OCI-LY1 (cell line): ENCODE data around the gene ETV1.

Experiments used
- H2AFZ ChIP-seq: fragments of 200-600 bp; sonication (generic), shearing (Covaris generic); 2 replicates; pipeline ENCODE4 v1.6.0; 2014; ENCODE audit warnings: antibody characterized with exemption, mild to moderate bottlenecking, low read length
- H3F3A ChIP-seq: fragments of 200-600 bp; sonication (generic), shearing (Covaris generic); 2 replicates; pipeline ENCODE4 v1.6.0; 2014; ENCODE audit warnings: mild to moderate bottlenecking, antibody characterized with exemption, low read length, moderate library complexity; ENCODE audit not compliant: insufficient read depth
- H3K27ac ChIP-seq: fragments of 200-600 bp; sonication (generic); 2 replicates; pipeline ENCODE4 v1.5.1; 2014; ENCODE audit warnings: low read length, mixed run types, mild to moderate bottlenecking, low read depth; ENCODE audit not compliant: poor library complexity, severe bottlenecking
- H3K27me3 ChIP-seq: fragments of 200-600 bp; sonication (generic); 2 replicates; pipeline ENCODE4 v1.6.0; 2014; ENCODE audit warnings: antibody characterized with exemption, mild to moderate bottlenecking, low read length, moderate library complexity; ENCODE audit not compliant: insufficient read depth
- H3K36me3 ChIP-seq: fragments of 200-600 bp; sonication (generic); 2 replicates; pipeline ENCODE4 v1.6.1; 2014; ENCODE audit warnings: mild to moderate bottlenecking, antibody characterized with exemption, low read length, moderate library complexity, mixed read lengths; ENCODE audit not compliant: insufficient read depth
- H3K4me1 ChIP-seq: fragments of 200-600 bp; sonication (generic); 2 replicates; pipeline ENCODE4 v1.5.1; 2014; ENCODE audit warnings: mild to moderate bottlenecking, low read length, moderate library complexity; ENCODE audit not compliant: insufficient read depth, severe bottlenecking
- H3K4me2 ChIP-seq: fragments of 200-600 bp; sonication (generic), shearing (Covaris generic); 2 replicates; pipeline ENCODE4 v1.6.1; 2014; ENCODE audit warnings: low read length
- H3K4me3 ChIP-seq: fragments of 200-600 bp; sonication (generic); 2 replicates; pipeline ENCODE4 v1.5.1; 2014; ENCODE audit warnings: low read length, low read depth, mild to moderate bottlenecking, mixed read lengths; ENCODE audit not compliant: poor library complexity, severe bottlenecking
- H3K79me2 ChIP-seq: fragments of 200-600 bp; shearing (Covaris generic); 2 replicates; pipeline ENCODE4 v1.6.1; 2016; ENCODE audit warnings: mixed run types, low read length, mixed read lengths; ENCODE audit not compliant: insufficient read depth
- H3K9ac ChIP-seq: fragments of 200-600 bp; sonication (generic), shearing (Covaris generic); 2 replicates; pipeline ENCODE4 v1.6.1; 2014; ENCODE audit warnings: mild to moderate bottlenecking, low read length, mixed read lengths
- H3K9me2 ChIP-seq: fragments of 200-600 bp; sonication (generic), shearing (Covaris generic); 2 replicates; pipeline ENCODE4 v1.6.1; 2014; ENCODE audit warnings: low read depth, mild to moderate bottlenecking, low read length, mixed read lengths
- H3K9me3 ChIP-seq: fragments of 200-600 bp; shearing (Covaris generic); 2 replicates; pipeline ENCODE4 v1.6.1; 2014; ENCODE audit warnings: low read length, mixed read lengths
- H4K20me1 ChIP-seq: fragments of 200-600 bp; sonication (generic), shearing (Covaris generic); 2 replicates; pipeline ENCODE4 v1.6.0; 2016; ENCODE audit warnings: mild to moderate bottlenecking, low read length; ENCODE audit not compliant: insufficient read depth
- CTCF ChIP-seq: fragments of 200-600 bp; sonication (generic), shearing (Covaris generic); IDR thresholded peaks from 2 replicates; pipeline ENCODE4 v1.5.1; 2017; ENCODE audit warnings: mild to moderate bottlenecking, antibody characterized with exemption, low read length, moderate library complexity, mixed read lengths
- EZH2 ChIP-seq: fragments of 200-600 bp; sonication (generic), shearing (Covaris generic); IDR thresholded peaks from 2 replicates; pipeline ENCODE4 v1.8.0; 2017; ENCODE audit warnings: borderline replicate concordance, mixed run types, mild to moderate bottlenecking, antibody characterized with exemption, low read length, moderate library complexity, mixed read lengths

Gene ETV1

DNA sequence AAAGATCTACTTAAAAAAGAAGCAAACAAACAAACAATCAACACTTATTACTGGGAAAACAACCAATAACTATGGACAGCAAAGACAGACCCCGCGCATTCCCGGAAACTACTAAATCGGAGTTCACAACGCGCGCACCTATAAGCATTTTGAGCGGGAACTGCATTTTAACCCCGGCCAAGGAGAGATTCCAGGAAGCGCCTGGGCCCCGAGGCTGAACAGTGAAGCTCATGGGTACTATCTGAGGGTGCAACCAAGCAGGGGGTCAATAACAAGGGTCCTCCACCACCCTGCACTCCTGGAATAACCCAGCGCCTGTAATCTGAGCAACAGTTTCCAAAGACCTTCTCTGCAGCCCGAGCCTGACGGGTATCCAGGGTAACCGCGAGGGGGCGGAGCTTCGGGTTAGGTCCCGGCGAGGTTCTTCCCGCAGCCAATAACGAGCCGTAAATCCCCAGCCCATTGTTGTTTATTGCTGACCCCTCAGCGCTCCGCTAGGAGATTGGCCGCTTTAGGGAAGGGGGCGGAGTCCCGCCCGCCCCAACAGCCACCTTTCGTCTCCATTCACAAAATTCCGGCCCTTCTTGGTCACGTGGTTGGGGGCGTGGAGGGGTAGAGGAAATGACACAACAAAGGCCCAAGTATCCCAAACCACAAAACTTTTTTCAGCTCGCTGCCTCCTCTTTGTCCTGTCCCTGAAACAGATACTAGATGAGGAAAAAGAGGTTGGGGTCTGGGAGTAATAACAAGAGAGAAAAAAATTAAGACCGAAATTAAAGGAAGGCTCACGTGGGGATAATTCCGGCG lies 1.7 kb upstream of the ETV1 start:
- H3K4me1 ChIP-seq = peaks cover 17% of the 10 kb centered on the region
- peak overlapping the region; percentile 86; the same call in 1 of the 2 replicates for H2AFZ ChIP-seq
- no peak for TF ChIP-seq EZH2
- no peak for TF ChIP-seq CTCF
- no peak overlapping the region for H3K4me2 ChIP-seq
- H3K9me2 ChIP-seq = no peaks in the 10 kb centered on the region
- no peaks in the 10 kb centered on the region for H4K20me1 ChIP-seq
- no peak overlapping the region for H3K27ac ChIP-seq
- no peaks in the 10 kb centered on the region for H3K79me2 ChIP-seq
- no peaks in the 10 kb centered on the region for H3F3A ChIP-seq
- no peak overlapping the region for H3K9ac ChIP-seq
- no peak overlapping the region for H3K4me3 ChIP-seq
- H3K9me3 ChIP-seq = peaks cover 22% of the 10 kb centered on the region
- no peaks in the 10 kb centered on the region for H3K27me3 ChIP-seq
- no peaks in the 10 kb centered on the region for H3K36me3 ChIP-seq

DNA sequence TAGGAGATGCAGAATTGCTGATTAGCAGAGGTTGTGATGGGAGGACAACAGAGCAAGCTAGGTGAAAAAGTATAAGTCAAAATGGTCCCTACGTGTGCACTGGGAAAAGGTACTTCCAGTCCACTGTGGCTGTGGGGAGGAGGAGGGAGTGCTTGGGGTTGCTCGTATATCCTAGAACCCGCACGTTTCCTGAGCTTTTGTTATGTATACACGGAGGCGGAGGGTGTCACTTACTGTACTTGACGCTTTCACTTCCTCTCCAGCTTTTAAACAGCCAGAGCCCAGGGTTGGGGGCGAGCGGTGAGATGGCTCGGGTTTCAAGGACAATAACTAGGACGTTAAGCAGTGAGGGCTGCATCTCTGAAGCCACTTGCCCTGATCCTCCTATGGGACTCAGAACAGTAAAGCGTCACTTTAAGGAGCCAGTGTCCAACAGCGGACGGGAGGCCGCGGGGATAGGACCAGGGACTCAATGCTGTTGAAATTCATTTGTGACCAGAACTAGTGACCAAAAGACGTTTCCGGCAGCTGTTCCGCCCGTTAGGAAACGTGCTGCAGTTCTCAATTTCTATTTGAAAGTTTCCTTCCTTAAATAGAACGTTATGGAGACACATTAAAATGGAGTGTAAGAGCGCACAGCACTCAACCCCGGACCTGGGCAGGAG lies 985 bp upstream of the ETV1 start:
- H3K4me3 ChIP-seq = no peak overlapping the region
- peaks cover 22% of the 10 kb centered on the region for H3K9me3 ChIP-seq
- no peak overlapping the region for H3K9ac ChIP-seq
- H3K79me2 ChIP-seq = no peaks in the 10 kb centered on the region
- H2AFZ ChIP-seq = peak overlapping the region; percentile 56; the same call in 1 of the 2 replicates
- no peaks in the 10 kb centered on the region for H4K20me1 ChIP-seq
- TF ChIP-seq EZH2 = no peak
- no peak for TF ChIP-seq CTCF
- no peaks in the 10 kb centered on the region for H3K9me2 ChIP-seq
- no peak overlapping the region for H3K4me2 ChIP-seq
- no peaks in the 10 kb centered on the region for H3K27me3 ChIP-seq
- no peaks in the 10 kb centered on the region for H3F3A ChIP-seq
- peaks cover 25% of the 10 kb centered on the region for H3K4me1 ChIP-seq
- no peak overlapping the region for H3K27ac ChIP-seq
- H3K36me3 ChIP-seq = no peaks in the 10 kb centered on the region

- Histone ChIP-seq H2AFZ (no peak overlapping the region; the same call in 1 of the 2 replicates), H4K20me1 (no peaks in the 10 kb centered on the region), H3K9ac (no peak overlapping the region), H3K27me3 (no peaks in the 10 kb centered on the region), H3K79me2 (no peaks in the 10 kb centered on the region), H3K9me2 (no peaks in the 10 kb centered on the region), H3K9me3 (peaks cover 22% of the 10 kb centered on the region), H3K27ac (no peak overlapping the region), H3K4me1 (peaks cover 30% of the 10 kb centered on the region), H3F3A (no peaks in the 10 kb centered on the region), H3K4me2 (no peak overlapping the region), H3K36me3 (no peaks in the 10 kb centered on the region), H3K4me3 (no peak overlapping the region)
- no peak for TF ChIP-seq EZH2
Measured at GRCh38 chr7:13989949-13990305, 461 bp upstream of the ETV1 start.
